Fibroblast of skin of scalp (primary cell): Measurements from ENCODE around the gene MIP.
"Not testable (repeated sequence)": the region's sequence is repeated elsewhere in the genome, so short reads cannot be mapped to it uniquely, and the experiment has no call there.

Source experiments
- DNase-seq: peaks from one replicate; pipeline ENCODE4 v3.0.0-alpha.2; 2013

The MIP gene

GRCh38 chr12:56468216-56469006 lies 14.0 kb upstream of the MIP start, which contains the start of gene SPRYD4:
Gene SPRYD4 (plus strand): TSS chr12:56468578. CDS start chr12:56468592, 14 bp downstream.
- peak; percentile 94 for DNase-seq

GRCh38 chr12:56462565-56462964 lies 8.1 kb upstream of the MIP start:
- no peak for DNase-seq

DNA sequence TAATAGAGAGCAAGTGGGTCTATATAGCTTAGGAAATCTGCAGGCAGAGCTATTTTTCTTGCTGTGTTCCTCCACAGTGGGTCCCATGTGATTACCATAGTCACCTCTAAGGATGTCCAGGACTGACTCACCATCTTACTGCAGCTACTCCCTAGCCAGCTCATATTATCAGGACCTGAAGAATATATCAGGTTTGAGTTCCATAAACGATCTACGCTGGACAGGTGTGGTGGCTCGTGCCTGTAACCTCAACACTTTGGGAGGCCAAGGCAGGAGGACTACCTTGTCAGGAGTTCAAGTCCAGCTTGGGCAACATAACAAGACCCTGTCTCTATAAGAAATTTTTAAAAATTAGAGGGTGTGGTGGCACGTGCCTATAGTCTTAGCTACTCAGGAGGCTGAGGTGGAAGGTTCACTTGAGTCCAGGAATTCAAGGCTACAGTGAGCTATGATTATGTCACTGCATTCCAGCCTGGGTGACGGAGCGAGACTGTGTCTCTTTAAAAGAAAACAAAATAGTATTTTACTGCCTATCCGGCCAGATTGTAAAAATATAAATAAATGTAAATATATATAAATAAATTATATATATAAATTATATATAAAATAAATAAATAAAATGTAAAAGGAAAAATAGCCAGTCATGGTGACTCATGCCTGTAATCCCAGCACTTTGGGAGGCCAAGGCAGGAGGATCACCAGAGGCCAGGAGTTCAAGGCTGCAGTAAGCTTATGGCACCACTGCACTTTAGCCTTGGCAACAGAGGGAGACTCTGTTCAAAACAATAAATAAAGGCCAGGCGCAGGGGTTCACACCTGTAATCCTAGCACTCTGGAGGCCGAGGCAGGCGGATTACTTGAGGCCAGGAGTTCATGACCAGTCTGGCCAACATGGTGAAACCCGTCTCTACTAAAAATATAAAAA lies 7.0 kb upstream of the MIP start:
- DNase-seq: no peak

DNA sequence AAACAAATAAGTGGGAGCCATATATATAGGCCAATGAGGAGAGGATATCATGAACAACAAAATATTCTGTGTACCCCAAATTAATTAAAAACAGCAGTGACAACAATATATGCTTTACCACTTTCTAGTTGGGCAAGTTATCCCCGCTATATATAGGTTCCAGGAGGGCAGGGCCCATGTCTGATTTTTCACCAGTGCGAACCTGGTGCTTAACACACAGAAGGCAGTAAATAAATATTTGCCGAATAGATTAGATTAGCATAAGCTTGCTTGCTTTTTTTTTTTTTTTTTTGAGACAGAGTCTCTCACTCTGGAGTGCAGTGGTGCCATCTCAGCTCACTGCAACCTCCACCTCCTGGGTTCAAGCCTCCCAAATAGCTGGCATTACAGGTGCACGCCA lies 3.4 kb upstream of the MIP start:
- no peak for DNase-seq

DNA sequence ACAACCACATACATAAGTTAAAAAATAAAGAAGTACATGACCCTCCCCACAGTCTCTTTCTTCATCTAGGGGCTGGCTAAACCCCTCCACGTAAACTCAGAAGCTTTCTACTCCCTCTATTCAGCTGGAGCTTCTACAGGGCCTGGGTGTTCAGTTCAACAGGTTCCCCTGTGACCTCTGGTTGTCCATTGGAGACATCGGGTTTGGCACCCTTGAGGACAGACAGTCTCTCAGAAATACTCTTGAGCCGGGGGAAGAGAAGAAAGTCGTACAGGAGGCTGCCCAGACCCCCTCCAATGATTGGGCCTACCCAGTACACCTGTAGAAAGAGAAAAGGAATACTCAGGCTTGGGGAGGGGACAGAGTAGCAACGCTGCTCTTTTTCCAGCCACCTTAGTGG lies 3.3 kb downstream of the MIP start:
- DNase-seq: no peak

DNA sequence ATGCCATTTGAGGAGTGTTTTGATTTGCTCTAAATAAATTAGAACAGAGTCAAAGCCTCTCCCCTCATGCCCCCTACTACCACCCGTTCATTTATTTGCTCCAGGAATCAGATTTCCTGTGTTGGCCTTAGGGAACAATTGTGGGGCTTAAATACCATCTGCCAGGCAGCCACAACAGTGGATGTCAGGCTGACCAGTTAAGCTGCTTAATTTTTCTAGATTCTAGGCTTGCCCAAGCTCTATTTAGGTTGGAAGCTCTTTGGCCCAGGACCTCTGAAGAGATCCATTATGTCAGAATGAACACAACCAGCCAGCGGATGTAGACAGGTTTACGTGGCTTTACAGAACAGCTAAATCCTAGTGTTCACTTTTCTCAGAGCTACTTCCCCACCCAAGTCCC lies 4.2 kb downstream of the MIP start:
- no peak for DNase-seq

DNA sequence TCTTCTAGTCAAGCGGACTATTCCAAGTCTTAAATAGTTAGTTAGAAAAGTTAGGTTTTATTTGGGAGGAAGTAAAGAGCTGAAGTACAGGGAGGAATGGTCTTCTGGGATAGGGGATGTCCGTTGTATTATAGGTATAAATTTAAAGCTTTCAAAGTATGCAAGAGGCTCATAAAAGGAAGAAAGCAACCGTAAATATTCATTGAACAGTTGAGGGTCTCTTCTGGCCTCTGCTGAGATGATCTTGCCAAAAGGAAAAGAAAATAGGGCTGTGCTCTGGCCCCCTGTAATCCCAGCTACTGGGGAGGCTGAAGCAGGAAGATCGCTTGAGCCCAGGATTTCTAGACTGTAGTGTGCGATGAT lies 4.9 kb downstream of the MIP start:
- no peak for DNase-seq

GRCh38 chr12:56448860-56449621 lies 5.4 kb downstream of the MIP start, which contains the start of gene TIMELESS:
Gene TIMELESS (minus strand): TSS chr12:56449426. CDS start chr12:56434170, 15,256 bp downstream.
- peak; percentile 88 for DNase-seq

- DNase-seq: not testable (repeated sequence)
These were observed 11.2 kb downstream of the MIP start for GRCh38 chr12:56443208-56443607.

GRCh38 chr12:56437430-56438176 lies 16.9 kb downstream of the MIP start:
- DNase-seq: no peak

DNA sequence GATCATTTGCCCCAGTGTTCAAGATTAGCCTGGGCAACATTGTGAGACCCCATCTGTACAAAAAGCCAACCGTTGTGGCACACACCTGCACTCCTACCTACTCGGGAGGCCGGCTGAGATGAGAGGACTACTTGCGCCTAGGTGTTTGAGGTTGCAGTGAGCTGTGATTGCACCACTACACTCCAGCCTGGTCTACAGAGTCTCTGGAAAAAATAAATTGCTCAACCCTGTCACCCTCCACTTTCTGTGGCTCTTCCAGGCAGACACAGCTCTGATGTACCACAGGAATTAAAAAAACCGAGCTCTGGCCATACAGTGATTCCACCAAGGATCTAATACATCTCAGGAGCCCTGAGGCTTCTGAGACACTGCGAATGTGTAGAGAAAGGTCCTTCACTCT lies 19.6 kb downstream of the MIP start:
- DNase-seq: no peak

DNA sequence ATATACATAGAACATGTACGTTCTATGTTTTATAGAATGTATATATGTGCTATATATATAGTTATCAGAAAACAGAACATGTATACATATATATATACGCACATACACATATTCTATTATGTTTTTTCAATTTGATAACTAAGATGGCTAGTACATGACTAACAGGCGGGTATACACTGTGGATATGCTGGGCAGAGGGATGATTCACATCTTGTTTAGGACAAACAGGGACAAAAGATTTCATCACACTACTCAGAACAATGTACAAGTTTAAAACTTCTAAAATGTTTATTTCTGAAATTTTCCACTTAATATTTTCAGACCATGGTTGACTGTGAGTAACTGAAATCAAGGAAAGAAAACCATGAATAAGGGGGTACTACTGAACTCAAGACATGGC lies 22.6 kb downstream of the MIP start:
- DNase-seq: no peak

GRCh38 chr12:56431288-56431687 lies 23.2 kb downstream of the MIP start:
- no peak for DNase-seq

DNA sequence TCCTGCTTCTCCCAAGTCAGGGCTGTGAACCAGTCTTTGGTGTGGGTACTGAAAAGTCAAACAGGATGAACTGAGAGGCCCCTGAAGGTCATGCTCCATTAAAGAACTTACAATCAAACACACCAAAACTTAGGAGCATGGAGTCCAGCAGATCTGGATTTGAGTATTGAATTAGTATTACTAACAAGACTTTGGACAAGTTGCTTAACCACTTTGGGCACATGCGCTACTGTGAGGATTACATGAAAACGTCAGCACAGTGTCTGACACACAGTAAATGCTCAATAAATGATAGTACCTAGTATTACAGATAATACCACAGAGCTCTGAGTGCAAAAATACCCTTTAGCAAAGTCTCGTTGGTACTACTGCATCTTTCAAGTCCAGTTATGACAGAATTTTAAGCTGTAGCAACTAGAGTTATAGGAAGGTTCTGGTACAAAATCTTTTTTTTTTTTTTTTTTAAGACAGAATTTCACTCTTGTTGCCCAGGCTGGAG lies 28.5 kb downstream of the MIP start:
- DNase-seq: no peak

GRCh38 chr12:56425193-56425592 lies 29.3 kb downstream of the MIP start:
- no peak for DNase-seq

- no peak for DNase-seq
These were observed 34.0 kb downstream of the MIP start for GRCh38 chr12:56420411-56420810.

DNA sequence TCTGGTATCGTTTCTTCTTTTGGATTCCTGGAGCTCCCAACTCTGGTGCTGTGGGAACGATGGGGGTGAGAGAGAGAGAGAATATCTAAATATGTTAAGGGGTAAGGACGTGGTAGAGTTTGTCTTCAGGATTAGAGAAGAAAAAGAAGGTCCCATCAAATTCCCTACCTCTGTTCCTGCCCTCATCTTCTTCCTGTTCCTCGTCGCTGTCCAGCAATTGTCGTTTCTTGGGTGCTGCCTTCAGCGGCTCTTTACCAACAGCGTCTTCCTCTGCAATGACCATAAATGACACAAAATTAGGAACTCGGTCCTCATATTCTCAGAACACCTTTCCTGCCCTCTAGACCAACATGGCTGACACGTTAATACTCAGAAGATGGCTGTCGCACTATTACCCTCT lies 36.7 kb downstream of the MIP start:
- no peak for DNase-seq

- DNase-seq: no peak
These were observed 40.1 kb downstream of the MIP start for GRCh38 chr12:56414401-56414800.

DNA sequence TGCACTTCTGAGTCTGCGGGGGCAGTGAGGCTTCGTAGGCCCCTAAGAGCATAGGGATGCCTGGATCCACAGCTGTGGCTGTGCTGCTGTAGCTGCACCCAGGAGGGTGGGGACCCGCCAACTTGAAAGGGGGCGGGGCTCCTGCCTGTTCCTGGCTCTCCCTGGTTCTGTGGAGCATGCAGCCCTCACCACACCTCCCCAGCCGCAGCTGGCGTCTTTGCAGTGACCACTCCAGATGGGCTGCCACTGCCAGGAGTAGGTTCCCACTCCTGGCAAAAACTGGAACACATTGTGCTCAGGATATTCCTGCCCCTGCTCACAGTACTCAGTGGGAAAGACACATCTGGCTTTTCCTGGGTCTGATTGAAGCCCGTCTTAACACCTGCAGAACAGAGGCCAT lies 41.1 kb downstream of the MIP start:
- no peak for DNase-seq

- no peak for DNase-seq
These were observed 42.4 kb downstream of the MIP start for GRCh38 chr12:56411781-56412639.

DNA sequence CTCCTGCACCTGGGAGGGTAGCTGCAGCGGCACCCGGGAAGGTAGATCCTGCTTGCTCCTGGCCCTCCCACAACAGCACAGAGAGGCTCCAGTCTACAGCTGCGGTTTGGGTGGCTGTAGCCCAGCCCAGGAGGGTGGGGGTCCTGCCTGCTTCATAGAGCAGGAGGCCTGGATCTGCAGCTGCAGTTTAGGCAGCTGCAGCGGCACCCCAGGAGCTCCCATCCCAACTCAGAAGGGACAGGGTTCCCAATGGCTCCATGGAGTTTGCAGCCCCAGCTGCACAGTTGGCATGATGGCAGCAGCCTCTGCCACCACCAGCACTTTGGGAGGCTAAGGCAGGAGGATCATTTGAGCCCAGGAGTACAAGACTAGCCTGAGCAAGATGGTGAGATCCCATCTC lies 43.7 kb downstream of the MIP start:
- DNase-seq: no peak
